Bronchial epithelial cell (primary cell): ENCODE data around the gene IL17RD. TPM values are rescaled to one million over a fixed set of nuclear protein-coding genes. Genes with fewer than 3 reads are reported as not detected.

Experiments
- DNase-seq: peaks from one replicate; pipeline ENCODE4 v3.0.0-alpha.2; 2010; ENCODE audit warnings: low read depth
- FAIRE-seq: peaks from 2 replicates; lab custom pipeline; 2011; peaks lifted over from hg19 to GRCh38; lab: Jason Lieb, UNC
- H3K27me3 ChIP-seq: 2 replicates; pipeline ENCODE4 v1.5.1; 2011; ENCODE audit warnings: low read length; ENCODE audit not compliant: control insufficient read depth, insufficient read depth
- H3K36me3 ChIP-seq: 2 replicates; pipeline ENCODE4 v1.5.1; 2011; ENCODE audit warnings: low read length; ENCODE audit not compliant: control insufficient read depth, insufficient read depth
- H3K4me3 ChIP-seq: 2 replicates; pipeline ENCODE4 v1.5.1; 2011; ENCODE audit warnings: mild to moderate bottlenecking, low read depth, low read length, control low read depth
- CTCF ChIP-seq: IDR thresholded peaks from 2 replicates; pipeline ENCODE4 v1.5.1; 2011; ENCODE audit warnings: mild to moderate bottlenecking, moderate library complexity, low read length, control low read depth, inconsistent platforms; ENCODE audit not compliant: insufficient read depth, severe bottlenecking
- total RNA-seq: library from RNA; depleted of rRNA; stranded (reverse); fragments of >200 nt; gene quantifications from 2 replicates; pipeline ENCODE4 v1.2.1, GENCODE V29; 2014

Gene IL17RD
- total RNA-seq, 1 donor from 2014 or later, result 1.1 TPM

- H3K27me3 ChIP-seq, result peaks cover 2% of the 10 kb centered on the region
- H3K36me3 ChIP-seq, result no peaks in the 10 kb centered on the region
- H3K4me3 ChIP-seq, result no peak overlapping the region
- FAIRE-seq (no peak), DNase-seq (no peak)
- no peak for TF ChIP-seq CTCF
Observed at GRCh38 chr3:57151749-57152148, 13.4 kb downstream of the IL17RD start.

- FAIRE-seq (no peak), DNase-seq (no peak)
- peaks cover 2% of the 10 kb centered on the region for H3K27me3 ChIP-seq
- no peak overlapping the region for H3K4me3 ChIP-seq
- H3K36me3 ChIP-seq, result no peaks in the 10 kb centered on the region
- TF ChIP-seq CTCF, result no peak
Observed at GRCh38 chr3:57151021-57151449, 14.1 kb downstream of the IL17RD start.

GRCh38 chr3:57150113-57150581 lies 15.0 kb downstream of the IL17RD start:
- Histone ChIP-seq H3K36me3 (no peaks in the 10 kb centered on the region), H3K27me3 (peaks cover 2% of the 10 kb centered on the region), H3K4me3 (no peak overlapping the region)
- no peak for TF ChIP-seq CTCF
- FAIRE-seq, result no peak
- no peak for DNase-seq

GRCh38 chr3:57147071-57147470 lies 18.1 kb downstream of the IL17RD start:
- H3K27me3 ChIP-seq, result no peaks in the 10 kb centered on the region
- no peak for DNase-seq
- no peak for TF ChIP-seq CTCF
- H3K36me3 ChIP-seq, result no peaks in the 10 kb centered on the region
- no peak overlapping the region for H3K4me3 ChIP-seq
- FAIRE-seq, result no peak

- TF ChIP-seq CTCF, result no peak
Observed at GRCh38 chr3:57145852-57146251, 19.3 kb downstream of the IL17RD start.

GRCh38 chr3:57144952-57145351 lies 20.2 kb downstream of the IL17RD start:
- DNase-seq (no peak), FAIRE-seq (no peak)
- TF ChIP-seq CTCF, result no peak
- no peak overlapping the region for H3K4me3 ChIP-seq
- no peaks in the 10 kb centered on the region for H3K27me3 ChIP-seq
- H3K36me3 ChIP-seq, result no peaks in the 10 kb centered on the region

More at GRCh38 chr3:57145852-57146251, 19.3 kb downstream of the IL17RD start:
- Histone ChIP-seq H3K27me3 (no peaks in the 10 kb centered on the region), H3K4me3 (no peak overlapping the region), H3K36me3 (no peaks in the 10 kb centered on the region)
- FAIRE-seq (no peak), DNase-seq (no peak)
